ENCODE measurements around the gene PTPRN2.
"Not testable (repeated sequence)": the region's sequence is repeated elsewhere in the genome, so short reads cannot be mapped to it uniquely, and the experiment has no call there.

PTPRN2 gene

DNA sequence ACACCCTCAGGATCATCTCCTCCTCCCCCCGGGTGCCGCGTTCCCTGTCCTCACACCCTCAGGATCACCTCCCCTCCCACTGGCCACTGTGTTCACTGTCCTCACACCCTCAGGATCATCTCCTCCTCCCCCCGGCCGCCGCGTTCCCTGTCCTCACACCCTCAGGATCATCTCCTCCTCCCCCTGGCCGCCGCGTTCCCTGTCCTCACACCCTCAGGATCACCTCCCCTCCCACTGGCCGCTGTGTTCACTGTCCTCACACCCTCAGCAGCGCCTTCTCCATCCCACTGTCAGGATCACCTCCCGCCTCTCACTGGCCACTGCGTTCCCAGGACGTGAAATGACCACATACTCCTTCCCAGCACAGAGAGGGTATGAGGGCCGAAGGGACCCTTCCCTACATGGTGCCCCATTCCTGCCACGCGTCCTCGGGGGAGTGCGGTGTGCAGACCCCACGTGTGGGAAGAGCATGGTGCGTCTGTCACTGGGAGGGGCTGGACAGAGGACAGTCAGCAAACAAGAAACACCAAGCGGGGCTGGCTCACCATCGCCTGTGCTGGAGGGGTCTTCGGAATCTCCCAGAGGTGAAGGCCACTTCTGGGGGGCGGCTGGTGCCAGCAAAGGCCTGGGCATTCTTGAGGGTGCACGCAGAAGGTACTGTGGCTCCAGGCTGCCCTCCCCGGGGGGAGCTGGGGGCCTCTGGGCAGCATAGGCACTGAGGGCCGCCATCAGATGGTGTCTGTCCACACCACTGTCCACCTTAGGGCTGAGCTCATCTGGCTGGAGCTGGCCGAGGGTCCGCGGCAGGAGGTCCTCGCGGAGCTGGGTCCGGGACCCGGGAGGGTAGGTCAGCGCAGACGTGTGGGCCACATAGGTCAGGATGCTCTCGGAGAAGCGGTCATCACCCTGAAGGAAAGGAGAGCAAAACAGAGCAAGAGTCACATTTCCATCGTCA, 421.0 kb downstream of the PTPRN2 start:
- DNase-seq (ENCODE audit: low read depth) = no peak

- DNase-seq (ENCODE audit: low read depth) = no peak
Observed at GRCh38 chr7:158165711-158166110, 421.9 kb downstream of the PTPRN2 start.

GRCh38 chr7:158164101-158165095, 423.2 kb downstream of the PTPRN2 start:
- DNase-seq (ENCODE audit: low read depth) = no peak

DNA sequence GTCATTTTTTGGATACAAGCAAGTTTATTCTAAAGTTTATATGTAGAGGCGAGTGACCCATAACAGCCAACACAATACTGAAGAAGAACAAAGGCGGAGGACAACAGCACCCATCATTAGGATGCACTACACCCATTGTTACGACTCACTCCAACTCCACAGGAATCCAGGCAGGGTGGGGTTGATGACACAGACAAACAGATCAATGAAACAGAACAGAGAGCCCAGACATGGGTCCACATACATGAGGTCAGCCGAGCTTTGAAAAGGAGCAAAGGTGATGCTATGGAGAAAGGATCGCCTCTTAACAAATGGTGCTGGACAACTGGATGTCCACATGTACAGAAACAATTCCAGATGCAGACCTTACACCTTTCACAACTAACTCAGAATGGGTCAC, 426.4 kb downstream of the PTPRN2 start:
- DNase-seq (ENCODE audit: low read depth) = no peak

- DNase-seq (ENCODE audit: low read depth) = no peak
Observed at GRCh38 chr7:158160199-158160598, 427.4 kb downstream of the PTPRN2 start.

GRCh38 chr7:158157460-158157859, 430.2 kb downstream of the PTPRN2 start:
- DNase-seq (ENCODE audit: low read depth) = no peak

- DNase-seq (ENCODE audit: low read depth) = not testable (repeated sequence)
Observed at GRCh38 chr7:158151273-158151672, 436.4 kb downstream of the PTPRN2 start.

- DNase-seq (ENCODE audit: low read depth) = no peak
Observed at GRCh38 chr7:158150234-158150633, 437.4 kb downstream of the PTPRN2 start.

DNA sequence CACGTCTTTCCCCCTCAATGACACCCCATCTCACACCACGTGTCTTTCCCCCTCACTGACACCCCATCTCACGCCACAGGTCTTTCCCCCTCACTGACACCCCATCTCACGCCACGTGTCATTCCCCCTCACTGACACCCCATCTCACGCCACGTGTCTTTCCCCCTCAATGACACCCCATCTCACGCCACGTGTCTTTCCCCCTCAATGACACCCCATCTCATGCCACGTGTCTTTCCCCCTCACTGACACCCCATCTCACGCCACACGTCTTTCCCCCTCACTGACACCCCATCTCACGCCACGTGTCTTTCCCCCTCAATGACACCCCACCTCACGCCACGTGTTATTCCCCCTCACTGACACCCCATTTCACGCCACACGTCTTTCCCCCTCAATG, 440.2 kb downstream of the PTPRN2 start:
- DNase-seq (ENCODE audit: low read depth) = not testable (repeated sequence)

DNA sequence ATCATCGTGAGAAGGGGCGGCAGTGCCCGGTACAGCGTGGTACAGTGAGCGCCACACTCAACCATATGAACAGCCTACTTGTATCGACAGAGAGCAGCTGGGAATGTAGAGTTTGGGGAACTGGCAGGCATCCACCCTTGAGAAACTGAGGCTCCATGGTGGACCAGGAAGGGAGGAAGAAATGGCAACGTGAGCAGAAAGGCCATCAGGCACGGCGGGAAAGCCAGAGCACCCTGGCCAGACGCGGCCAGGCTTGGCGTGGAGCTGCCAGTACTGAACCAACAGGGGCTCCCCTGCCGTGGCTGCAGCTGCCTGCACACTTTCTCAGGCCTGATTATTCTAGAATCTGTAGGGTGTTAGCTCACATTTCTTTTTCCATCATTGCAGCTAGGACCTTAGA, 442.3 kb downstream of the PTPRN2 start:
- DNase-seq (ENCODE audit: low read depth) = no peak

- DNase-seq (ENCODE audit: low read depth) = no peak
Observed at GRCh38 chr7:158143196-158144120, 444.2 kb downstream of the PTPRN2 start.

GRCh38 chr7:158142657-158143056, 445.0 kb downstream of the PTPRN2 start:
- DNase-seq (ENCODE audit: low read depth) = no peak

- no peak for DNase-seq (ENCODE audit: low read depth)
Observed at GRCh38 chr7:158141806-158142518, 445.7 kb downstream of the PTPRN2 start.

DNA sequence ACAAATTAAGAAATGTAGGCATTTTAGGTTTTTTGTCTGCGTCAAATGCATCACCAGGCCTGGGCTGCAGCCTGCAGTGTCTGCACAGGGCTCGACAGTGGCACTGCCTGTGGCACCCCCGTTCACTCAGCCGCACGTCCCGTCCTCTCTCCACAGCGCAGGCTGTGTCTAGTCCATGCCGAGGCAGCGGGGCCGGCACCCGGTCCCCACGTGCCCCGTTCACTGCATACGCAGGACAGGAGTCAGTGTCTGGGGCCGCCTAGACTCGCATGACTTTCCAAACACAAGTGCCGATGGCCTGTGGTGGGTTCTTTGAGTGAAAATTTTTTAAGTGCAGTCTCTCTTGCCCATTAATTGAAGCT, 446.4 kb downstream of the PTPRN2 start:
- no peak for DNase-seq (ENCODE audit: low read depth)

GRCh38 chr7:158140538-158141220, 446.9 kb downstream of the PTPRN2 start:
- DNase-seq (ENCODE audit: low read depth) = no peak

- no peak for DNase-seq (ENCODE audit: low read depth)
Observed at GRCh38 chr7:158139499-158139898, 448.1 kb downstream of the PTPRN2 start.

DNA sequence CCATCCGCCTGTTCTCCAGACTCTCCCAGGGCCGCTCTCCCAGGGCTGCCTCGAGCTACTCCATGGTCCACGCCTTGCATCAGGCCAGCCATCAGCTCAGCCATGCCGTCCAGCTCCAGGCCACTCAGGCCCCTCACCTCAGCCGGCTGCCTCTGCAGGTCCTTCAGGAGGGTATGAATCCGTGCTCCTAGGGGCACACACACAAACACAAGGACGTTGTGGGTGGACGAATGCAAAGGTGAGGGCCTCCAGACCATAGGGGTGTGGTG, 449.4 kb downstream of the PTPRN2 start:
- no peak for DNase-seq (ENCODE audit: low read depth)

DNA sequence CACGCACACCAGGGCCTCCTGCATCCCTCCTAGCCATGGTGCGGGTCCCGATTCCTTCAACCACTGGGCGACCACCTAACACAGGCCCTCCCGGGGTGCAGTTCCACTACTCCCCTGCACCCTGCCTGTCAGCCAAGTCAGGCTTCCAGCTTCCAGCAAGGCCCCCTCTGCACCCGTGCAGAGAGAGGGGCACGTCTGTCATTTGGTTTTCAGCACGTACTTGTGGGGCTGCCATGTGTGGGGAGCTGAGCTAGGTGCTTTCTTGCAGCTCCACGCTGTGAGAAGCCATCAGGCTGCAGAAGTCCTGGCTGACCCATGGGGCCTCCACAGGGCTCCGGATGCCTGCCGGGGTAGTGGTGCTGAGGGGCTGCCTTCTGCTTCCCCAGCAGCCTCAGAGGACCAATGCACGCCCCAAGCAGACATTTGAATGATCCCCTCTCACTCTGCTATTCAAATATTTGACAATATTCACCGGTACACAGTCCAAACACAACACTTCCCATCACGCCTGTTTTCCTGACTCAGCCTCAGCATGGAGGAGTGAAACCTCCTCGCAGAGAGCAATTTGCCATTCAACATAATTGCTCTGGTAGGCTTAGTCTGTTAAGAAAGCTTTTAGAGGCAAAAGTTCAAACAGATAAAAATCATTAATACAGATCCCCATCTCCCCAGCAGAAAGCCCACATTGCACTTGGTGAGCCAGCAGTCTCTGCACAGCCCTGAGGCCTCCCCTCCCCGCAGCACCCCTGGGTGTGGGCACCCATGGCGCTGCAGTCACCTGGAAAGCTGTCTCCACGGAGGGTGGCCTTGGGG, 449.9 kb downstream of the PTPRN2 start:
- no peak for DNase-seq (ENCODE audit: low read depth)

DNA sequence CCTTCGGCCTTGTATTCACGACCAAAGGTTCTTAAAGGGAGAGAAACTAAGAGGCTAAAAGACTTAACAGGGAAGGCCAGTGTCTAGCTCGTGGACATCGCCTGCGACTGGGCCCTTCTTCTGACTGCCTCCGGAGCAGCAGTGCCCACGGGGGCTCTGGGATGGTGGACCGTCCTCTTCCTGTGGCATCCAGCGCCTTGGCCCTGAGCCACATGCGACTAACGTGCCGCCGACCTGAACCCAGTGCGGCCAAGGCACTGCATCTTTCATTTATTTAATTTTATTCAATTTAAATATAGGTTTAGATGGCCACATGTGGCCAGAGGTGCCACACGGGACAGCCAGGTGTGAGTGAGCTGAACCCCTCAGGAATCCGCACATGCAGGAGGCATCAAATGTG, 451.7 kb downstream of the PTPRN2 start:
- DNase-seq (ENCODE audit: low read depth) = no peak

- DNase-seq (ENCODE audit: low read depth) = no peak
Observed at GRCh38 chr7:158134824-158135223, 452.8 kb downstream of the PTPRN2 start.
